GM18873 (cell line): ENCODE results near the gene BAHCC1.
A peak's percentile ranks its signal among the peaks of the same experiment; 100 is the strongest.

Experiments used
- ATAC-seq: cut with Tn5 transposase; IDR thresholded peaks from one replicate; pipeline ENCODE4 v1.9.1; 2021; ENCODE audit warnings: mild to moderate bottlenecking, moderate library complexity, moderate number of reproducible peaks; ENCODE audit not compliant: unreplicated experiment, low FRiP score

BAHCC1 gene

GRCh38 chr17:81509207-81509971 is 114.1 kb downstream of the BAHCC1 start:
- no peak for ATAC-seq

DNA sequence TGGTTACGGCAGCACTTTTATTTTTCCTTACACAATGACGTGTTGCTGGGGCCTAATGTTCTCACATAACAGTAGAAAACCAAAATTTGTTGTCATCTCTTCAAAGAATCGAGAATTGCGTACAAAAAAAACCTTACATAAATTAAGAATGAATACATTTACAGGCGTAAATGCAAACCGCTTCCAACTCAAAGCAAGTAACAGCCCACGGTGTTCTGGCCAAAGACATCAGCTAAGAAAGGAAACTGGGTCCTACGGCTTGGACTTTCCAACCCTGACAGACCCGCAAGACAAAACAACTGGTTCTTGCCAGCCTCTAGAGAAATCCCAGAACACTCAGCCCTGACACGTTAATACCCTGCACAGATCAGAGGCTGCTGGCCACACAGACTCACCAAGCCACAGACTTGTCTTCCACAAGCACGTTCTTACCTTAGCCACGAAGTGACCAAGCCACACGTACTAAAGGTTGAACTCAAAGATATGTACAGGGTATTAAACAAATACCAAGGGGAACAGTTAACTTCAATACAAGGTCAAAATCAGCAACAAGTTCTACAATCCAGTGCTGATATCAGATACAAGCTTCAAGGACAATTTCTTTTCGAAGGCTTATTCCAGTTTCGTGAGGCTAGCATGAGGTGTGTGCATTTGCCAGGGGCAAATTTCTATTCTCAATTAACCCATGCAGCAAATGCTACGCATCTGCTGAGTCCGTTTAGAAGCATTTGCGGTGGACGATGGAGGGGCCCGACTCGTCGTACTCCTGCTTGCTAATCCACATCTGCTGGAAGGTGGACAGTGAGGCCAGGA is 114.9 kb downstream of the BAHCC1 start:
- ATAC-seq, result no peak

DNA sequence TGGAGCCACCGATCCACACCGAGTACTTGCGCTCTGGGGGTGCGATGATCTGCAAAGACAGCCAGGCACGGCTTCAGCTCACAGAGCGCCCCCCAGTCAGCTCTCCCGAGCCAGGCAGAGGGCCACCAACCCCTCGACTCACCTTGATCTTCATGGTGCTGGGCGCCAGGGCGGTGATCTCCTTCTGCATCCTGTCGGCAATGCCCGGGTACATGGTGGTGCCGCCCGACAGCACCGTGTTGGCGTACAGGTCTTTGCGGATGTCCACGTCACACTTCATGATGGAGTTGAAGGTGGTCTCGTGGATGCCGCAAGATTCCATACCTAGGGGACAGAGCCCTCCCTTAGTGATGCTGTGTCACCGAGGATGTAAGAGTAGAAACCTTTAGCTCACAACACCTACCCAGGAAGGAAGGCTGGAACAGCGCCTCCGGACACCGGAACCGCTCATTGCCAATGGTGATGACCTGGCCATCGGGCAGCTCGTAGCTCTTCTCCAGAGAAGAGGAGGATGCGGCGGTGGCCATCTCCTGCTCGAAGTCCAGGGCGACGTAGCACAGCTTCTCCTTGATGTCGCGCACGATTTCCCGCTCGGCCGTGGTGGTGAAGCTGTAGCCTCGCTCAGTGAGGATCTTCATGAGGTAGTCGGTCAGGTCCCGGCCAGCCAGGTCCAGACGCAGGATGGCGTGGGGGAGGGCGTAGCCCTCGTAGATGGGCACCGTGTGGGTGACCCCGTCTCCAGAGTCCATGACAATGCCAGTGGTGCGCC is 115.7 kb downstream of the BAHCC1 start:
- no peak for ATAC-seq

- ATAC-seq, result no peak
Observed at GRCh38 chr17:81511554-81511803, 116.2 kb downstream of the BAHCC1 start.

DNA sequence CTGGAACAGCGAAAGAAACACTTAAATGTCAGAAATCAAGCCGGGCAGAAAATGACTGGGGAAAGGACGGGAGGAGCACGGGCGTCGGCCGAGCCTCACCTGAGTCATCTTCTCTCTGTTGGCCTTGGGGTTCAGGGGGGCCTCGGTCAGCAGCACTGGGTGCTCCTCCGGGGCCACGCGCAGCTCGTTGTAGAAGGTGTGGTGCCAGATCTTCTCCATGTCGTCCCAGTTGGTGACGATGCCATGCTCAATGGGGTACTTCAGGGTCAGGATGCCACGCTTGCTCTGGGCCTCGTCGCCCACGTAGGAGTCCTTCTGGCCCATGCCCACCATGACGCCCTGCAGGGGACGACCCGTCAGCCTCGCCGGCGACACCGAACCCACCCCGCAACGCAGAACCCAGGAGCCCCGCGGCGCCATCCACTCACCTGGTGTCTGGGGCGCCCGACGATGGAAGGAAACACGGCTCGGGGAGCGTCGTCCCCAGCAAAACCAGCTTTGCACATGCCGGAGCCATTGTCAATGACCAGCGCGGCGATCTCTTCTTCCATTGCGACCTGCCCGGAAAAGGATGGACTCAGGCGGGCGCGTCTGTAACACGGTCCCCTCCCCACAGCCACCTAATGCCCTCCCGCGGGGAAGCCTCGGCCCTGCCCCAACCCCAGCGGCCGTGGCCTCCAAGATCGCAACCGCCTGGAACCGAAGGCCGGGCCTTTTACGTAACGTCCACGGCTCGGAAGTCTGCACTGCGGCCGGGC is 116.7 kb downstream of the BAHCC1 start:
- ATAC-seq, result peak; percentile 0

DNA sequence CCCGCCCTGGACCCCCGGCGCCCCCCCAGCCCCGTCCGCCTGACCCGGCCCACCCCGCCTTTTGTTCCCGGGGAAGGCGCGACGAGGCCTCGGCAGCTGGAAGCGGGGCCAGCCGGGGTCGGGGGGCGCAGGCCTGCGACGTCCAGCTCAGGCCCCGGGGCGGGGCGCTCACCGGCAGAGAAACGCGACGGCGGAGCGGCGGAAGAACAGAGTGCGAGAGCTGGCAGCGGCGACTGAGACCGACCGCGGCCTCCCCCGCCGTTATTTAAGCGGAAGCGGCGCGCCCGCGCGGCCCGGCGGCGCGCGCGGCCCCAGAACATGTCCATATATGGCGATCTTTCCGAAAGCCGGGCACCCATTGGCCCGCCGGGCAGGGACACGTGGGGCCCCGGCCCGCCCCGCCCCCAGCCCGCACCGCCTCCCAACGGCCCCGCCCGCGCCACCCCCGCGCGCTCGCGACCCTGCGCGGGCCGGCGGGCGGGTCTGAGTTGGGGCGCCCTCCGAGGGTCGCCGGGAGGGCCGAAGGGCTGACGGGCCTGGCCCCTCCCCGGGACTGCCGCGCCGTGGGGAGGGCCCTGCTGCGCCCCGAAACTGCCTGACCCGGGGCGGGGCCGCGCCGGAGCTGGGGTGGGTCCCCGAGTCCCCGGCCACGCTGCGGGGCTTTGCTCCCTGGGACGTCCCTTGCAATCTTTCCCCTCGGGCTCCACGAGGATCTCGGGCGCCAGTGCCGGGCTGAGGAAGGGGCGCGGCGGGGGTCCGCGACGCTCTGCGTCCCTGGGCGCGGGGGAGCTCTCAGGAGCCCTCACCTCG is 117.5 kb downstream of the BAHCC1 start, which contains the start of gene ACTG1:
Gene ACTG1, minus strand, starts transcription at position 238 of the 810 bp plus-strand sequence. CDS start 445 bp downstream, outside the sequence.
- ATAC-seq, result peak; percentile 28

- ATAC-seq, result no peak
Observed at GRCh38 chr17:81513372-81513752, 118.1 kb downstream of the BAHCC1 start.

DNA sequence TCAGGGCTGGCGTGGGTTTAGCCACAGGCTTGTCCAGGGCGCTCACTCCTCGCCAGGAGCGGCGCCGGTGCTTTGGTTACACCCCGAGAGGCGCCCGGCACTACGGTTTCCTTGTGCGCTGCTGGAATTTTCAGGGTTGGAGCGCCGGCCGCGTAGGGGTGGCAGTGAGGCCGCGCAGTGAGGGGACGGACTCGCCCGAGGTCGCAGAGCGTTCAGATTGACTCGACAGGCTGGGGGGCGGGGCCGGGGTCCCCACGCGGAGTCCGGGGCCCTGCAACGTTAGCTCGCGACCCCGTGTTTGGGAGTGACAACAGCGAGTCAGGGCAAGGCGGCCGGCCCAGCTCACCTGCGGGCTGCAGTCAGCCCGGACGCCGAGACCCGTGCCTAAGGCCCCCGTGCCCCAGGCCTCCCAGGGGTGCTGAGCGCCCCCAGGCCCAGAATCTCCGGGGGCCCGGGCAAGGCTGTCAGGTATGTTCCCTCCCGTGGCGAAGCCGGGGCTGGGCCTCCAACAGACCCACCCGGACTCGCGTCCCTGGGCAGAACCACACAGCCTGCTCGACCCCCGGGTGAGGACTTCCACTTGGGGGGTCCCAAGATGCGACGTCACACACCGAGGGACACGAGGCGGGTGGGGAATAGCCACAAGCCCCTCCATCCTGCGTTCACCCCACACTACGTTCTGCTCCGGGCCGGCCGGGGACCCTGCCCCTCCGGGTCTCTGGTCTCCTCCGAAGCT is 118.7 kb downstream of the BAHCC1 start:
- no peak for ATAC-seq

GRCh38 chr17:81514489-81514738 is 119.2 kb downstream of the BAHCC1 start:
- no peak for ATAC-seq

GRCh38 chr17:81514739-81515529 is 119.7 kb downstream of the BAHCC1 start:
- no peak for ATAC-seq

- no peak for ATAC-seq
Observed at GRCh38 chr17:81515530-81516041, 120.3 kb downstream of the BAHCC1 start.
